NCI-H1694 treated with DMSO at 0.1 percent for 48 hours (cell line): ENCODE data around the gene RABIF.
"Not testable (repeated sequence)": the region's sequence is repeated elsewhere in the genome, so short reads cannot be mapped to it uniquely, and the experiment has no call there.

Experiments used
- DNase-seq: peaks from one replicate; lab custom pipeline; 2025; lab: John Stamatoyannopoulos, UW

The RABIF gene

DNA sequence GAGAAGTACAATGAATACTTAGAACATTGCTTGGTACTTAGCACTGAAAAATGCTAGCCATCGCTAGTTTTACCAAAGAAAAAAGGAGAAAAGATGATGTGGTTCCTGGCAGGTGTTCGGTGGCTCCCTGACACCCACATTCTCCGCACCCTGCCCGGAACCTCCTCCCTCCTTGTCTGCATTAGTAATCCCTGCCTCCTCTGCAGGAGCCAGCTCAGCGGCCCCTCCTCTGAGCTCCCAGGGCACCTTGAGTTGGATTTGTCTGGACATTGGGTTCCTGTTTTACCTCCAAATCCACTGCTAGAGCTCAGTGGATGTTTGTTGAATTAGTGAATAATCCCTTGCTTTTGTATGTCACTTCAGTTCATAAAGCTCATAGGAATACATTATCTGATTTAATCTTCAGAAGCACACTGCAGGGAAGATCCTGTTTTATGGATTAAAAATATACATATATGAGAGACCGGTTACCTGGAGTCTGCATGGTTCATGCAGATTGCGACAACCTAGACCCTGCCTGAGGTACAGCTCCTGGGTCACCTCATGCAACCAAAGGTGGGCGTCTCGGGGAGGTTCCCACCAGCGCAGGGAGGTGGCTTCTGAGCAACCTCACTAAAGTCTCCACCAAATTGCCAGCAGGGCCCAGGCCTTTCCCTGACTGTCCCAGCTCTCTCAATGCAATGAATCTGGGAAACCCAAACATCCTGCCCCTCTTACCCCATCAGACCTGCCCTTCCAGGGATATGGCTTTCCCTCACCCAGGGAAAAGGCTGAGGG lies 54.0 kb downstream of the RABIF start:
- DNase-seq, result no peak

- no peak for DNase-seq
These were observed 57.0 kb downstream of the RABIF start for GRCh38 chr1:202831906-202832305.

- DNase-seq, result not testable (repeated sequence)
These were observed 59.7 kb downstream of the RABIF start for GRCh38 chr1:202829223-202829622.
